ENCODE data around the gene KCNH4.

DNA sequence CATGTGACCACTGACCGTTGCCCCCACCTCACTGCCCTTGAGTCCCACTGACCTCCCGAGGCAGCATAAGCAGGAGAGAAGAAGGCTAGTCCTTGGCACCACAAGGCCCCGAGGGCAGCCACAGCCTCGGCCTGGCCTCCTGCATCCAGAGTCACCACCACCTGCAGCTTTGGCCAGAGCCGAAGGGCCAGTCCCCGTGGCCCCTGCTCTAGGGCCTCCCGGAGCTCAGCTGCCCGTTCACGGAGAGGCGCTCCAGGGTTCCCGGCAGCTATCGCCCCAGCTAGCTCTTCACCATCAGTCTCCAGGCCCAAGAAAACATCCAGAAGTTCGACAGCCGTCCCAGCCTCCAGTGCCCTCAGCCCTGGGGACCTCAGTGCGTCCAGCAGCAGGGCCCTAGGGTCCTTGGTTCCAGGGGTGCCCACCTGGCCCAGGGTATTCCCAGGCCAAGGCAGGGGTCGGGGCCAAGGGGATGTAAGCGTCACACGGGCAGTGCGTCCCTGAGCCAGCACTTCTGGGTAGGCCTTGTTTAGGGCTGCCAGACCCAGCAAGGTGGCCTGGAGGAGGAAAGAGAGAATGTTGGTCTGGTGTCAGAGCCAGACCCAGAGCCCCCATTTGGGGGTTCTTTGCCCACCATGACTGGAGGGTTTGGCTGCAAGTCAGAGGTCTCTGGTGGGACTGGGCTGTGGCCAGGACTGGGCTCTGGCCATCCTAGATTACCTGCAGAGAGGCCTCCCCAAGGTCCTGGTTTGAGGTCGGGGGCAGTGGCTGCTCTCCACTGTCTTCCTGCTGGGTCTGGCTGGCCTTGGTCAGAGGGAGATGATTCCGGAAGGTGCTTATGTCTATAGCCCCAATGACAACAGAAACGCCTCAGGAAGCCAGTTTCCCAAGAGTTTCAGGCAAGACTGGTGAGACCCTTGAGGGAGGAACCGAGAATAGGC is 11.5 kb upstream of the KCNH4 start:
- no peak for TF ChIP-seq POLR2A (IDR thresholded peaks at IDR 0.05)
- TF ChIP-seq, protein P1, sequence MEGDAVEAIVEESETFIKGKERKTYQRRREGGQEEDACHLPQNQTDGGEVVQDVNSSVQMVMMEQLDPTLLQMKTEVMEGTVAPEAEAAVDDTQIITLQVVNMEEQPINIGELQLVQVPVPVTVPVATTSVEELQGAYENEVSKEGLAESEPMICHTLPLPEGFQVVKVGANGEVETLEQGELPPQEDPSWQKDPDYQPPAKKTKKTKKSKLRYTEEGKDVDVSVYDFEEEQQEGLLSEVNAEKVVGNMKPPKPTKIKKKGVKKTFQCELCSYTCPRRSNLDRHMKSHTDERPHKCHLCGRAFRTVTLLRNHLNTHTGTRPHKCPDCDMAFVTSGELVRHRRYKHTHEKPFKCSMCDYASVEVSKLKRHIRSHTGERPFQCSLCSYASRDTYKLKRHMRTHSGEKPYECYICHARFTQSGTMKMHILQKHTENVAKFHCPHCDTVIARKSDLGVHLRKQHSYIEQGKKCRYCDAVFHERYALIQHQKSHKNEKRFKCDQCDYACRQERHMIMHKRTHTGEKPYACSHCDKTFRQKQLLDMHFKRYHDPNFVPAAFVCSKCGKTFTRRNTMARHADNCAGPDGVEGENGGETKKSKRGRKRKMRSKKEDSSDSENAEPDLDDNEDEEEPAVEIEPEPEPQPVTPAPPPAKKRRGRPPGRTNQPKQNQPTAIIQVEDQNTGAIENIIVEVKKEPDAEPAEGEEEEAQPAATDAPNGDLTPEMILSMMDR (IDR thresholded peaks at IDR 0.05): no peak
